PC-9 (cell line): ENCODE data around the gene IL17RE.
A peak's percentile ranks its signal among the peaks of the same experiment; 100 is the strongest.

ENCODE experiments used
- CTCF ChIP-seq: fragments of 200-600 bp; sonication (generic); conservative IDR thresholded peaks from 2 replicates; pipeline ENCODE4 v1.6.1; 2017; ENCODE audit warnings: mixed run types, antibody characterized with exemption, mild to moderate bottlenecking, moderate library complexity
- EZH2 ChIP-seq: fragments of 200-600 bp; sonication (generic); IDR thresholded peaks from 2 replicates; pipeline ENCODE4 v1.8.0; 2017; ENCODE audit warnings: antibody characterized with exemption, low read depth

GRCh38 chr3:9930804-9931418 lies 28.3 kb downstream of the IL17RE start:
- TF ChIP-seq CTCF = peak; percentile 32; the same call in 1 of the 2 replicates
- TF ChIP-seq EZH2 = no peak
